Measurements from ENCODE around the gene DNM3. TPM values are rescaled to one million over a fixed set of nuclear protein-coding genes. Genes with fewer than 3 reads are reported as not detected.
A peak's percentile ranks its signal among the peaks of the same experiment; 100 is the strongest.

Gene DNM3
- total and polyA plus RNA-seq, 2 experiments from 2014 or later = 5.2 to 12.2 TPM

DNA sequence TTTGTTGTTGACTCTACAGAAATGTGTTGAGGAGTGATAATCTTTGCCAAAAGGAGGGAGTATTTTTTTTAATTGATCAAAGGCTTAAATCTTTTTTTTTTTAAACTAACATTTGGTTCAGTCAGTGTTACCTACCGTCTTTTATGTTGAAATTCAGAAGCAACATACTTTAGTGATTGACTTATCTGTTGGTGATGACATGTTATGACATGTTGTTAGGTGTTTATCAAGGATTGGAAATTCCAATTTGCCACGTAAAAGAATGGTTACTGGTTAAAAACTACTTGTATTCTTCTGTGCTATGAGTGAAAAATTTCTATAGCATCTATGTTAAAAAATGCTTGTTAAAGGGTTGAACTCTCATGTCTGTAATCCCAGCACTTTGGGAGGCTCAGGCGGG, 61.2 kb downstream of the DNM3 start:
- H3K36me3 Mint-ChIP-seq (ENCODE audit: low read depth) = no peaks in the 10 kb centered on the region; the same call in 2 of the 3 replicates
- Histone ChIP-seq H3K79me2 (replicated peaks; ENCODE audit: insufficient read depth) (no peaks in the 10 kb centered on the region), H4K20me1 (replicated peaks; ENCODE audit: insufficient read depth) (no peaks in the 10 kb centered on the region), H3K27me3 (ENCODE audit: insufficient read depth) (no peaks in the 10 kb centered on the region), H3K36me3 (ENCODE audit: insufficient read depth) (no peaks in the 10 kb centered on the region), H3K27ac (ENCODE audit: low read depth) (no peak overlapping the region), H3K9me2 (ENCODE audit: insufficient read depth) (no peaks in the 10 kb centered on the region; the same call in 1 of the 2 replicates), H3K4me3 (no peak overlapping the region), H2AFZ (no peak overlapping the region), H3F3A (replicated peaks; ENCODE audit: low read depth) (no peaks in the 10 kb centered on the region), H3K4me2 (no peak overlapping the region), H3K4me1 (ENCODE audit: insufficient read depth) (peaks cover 21% of the 10 kb centered on the region; the same call in 1 of the 2 replicates)
- no peaks in the 10 kb centered on the region for H3K9me3 Mint-ChIP-seq
- no peak overlapping the region for H3K27ac Mint-ChIP-seq
- H3K4me1 Mint-ChIP-seq = peaks cover 26% of the 10 kb centered on the region
- no peak for ATAC-seq
- H3K4me3 Mint-ChIP-seq = no peak overlapping the region
- TF ChIP-seq JUNB (IDR thresholded peaks at IDR 0.05; ENCODE audit: unreplicated experiment) (no peak), POLR2AphosphoS5 (IDR thresholded peaks at IDR 0.05; ENCODE audit: low read depth) (no peak), EZH2phosphoT487 (IDR thresholded peaks at IDR 0.05; ENCODE audit: unreplicated experiment) (no peak)
- TF ChIP-seq, protein P1, sequence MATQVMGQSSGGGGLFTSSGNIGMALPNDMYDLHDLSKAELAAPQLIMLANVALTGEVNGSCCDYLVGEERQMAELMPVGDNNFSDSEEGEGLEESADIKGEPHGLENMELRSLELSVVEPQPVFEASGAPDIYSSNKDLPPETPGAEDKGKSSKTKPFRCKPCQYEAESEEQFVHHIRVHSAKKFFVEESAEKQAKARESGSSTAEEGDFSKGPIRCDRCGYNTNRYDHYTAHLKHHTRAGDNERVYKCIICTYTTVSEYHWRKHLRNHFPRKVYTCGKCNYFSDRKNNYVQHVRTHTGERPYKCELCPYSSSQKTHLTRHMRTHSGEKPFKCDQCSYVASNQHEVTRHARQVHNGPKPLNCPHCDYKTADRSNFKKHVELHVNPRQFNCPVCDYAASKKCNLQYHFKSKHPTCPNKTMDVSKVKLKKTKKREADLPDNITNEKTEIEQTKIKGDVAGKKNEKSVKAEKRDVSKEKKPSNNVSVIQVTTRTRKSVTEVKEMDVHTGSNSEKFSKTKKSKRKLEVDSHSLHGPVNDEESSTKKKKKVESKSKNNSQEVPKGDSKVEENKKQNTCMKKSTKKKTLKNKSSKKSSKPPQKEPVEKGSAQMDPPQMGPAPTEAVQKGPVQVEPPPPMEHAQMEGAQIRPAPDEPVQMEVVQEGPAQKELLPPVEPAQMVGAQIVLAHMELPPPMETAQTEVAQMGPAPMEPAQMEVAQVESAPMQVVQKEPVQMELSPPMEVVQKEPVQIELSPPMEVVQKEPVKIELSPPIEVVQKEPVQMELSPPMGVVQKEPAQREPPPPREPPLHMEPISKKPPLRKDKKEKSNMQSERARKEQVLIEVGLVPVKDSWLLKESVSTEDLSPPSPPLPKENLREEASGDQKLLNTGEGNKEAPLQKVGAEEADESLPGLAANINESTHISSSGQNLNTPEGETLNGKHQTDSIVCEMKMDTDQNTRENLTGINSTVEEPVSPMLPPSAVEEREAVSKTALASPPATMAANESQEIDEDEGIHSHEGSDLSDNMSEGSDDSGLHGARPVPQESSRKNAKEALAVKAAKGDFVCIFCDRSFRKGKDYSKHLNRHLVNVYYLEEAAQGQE (IDR thresholded peaks at IDR 0.05; ENCODE audit: unreplicated experiment) = no peak
- peaks cover 7% of the 10 kb centered on the region for H3K27me3 Mint-ChIP-seq (ENCODE audit: insufficient read depth, low read depth, poor library complexity)
- no peak for DNase-seq (ENCODE audit: low spot score)

DNA sequence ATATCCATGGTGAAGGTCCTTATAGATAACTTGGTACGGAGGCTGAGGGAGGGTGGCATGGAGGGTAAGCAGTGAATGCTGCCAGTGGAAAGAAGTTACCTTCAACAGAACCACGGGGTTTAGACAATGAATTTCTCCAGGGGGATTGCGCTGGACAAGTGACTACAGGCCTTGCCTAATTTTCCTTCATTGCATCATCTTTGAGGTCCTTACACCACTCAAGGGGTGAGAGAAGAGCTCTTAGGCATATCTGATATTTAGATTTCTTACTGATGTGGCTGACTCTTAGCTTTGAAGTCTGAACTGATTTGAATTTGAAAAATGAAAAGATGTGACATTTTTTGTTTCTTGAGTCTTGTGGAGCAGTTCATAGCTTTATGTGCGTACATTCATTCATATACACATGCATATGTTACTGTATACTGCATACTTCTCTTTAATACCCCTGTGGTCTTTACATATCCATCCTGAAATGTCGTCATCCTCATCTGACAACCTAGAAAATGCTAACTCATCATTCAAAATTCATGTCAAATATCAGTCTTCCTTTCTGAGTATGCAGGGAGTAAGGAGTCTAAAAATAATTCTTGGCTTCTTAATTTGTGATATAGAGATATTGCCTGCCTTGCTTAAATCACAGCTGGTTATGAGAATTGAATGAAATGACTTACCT, 63.6 kb downstream of the DNM3 start:
- Histone ChIP-seq H3K79me2 (replicated peaks; ENCODE audit: insufficient read depth) (no peaks in the 10 kb centered on the region), H3K4me3 (no peak overlapping the region), H3K27ac (ENCODE audit: low read depth) (no peak overlapping the region), H3K27me3 (ENCODE audit: insufficient read depth) (no peaks in the 10 kb centered on the region), H3F3A (replicated peaks; ENCODE audit: low read depth) (no peaks in the 10 kb centered on the region; the same call in 1 of the 2 replicates), H3K9me2 (ENCODE audit: insufficient read depth) (no peaks in the 10 kb centered on the region; the same call in 1 of the 2 replicates), H2AFZ (no peak overlapping the region), H3K36me3 (ENCODE audit: insufficient read depth) (no peaks in the 10 kb centered on the region), H3K4me2 (no peak overlapping the region), H4K20me1 (replicated peaks; ENCODE audit: insufficient read depth) (no peaks in the 10 kb centered on the region), H3K4me1 (ENCODE audit: insufficient read depth) (peaks cover 28% of the 10 kb centered on the region)
- H3K9me3 Mint-ChIP-seq = no peaks in the 10 kb centered on the region
- peak overlapping the region; percentile 45 for H3K27ac Mint-ChIP-seq
- H3K4me3 Mint-ChIP-seq = no peak overlapping the region
- H3K4me1 Mint-ChIP-seq = peaks cover 25% of the 10 kb centered on the region
- no peak for DNase-seq (ENCODE audit: low spot score)
- no peaks in the 10 kb centered on the region; the same call in 2 of the 3 replicates for H3K36me3 Mint-ChIP-seq (ENCODE audit: low read depth)
- H3K27me3 Mint-ChIP-seq (ENCODE audit: insufficient read depth, low read depth, poor library complexity) = peaks cover 7% of the 10 kb centered on the region
- no peak for ATAC-seq
- no peak for TF ChIP-seq ZNF331 (CRISPR knock-in tag; IDR thresholded peaks at IDR 0.05; ENCODE audit: low read depth)
- no peak for TF ChIP-seq JUNB (IDR thresholded peaks at IDR 0.05; ENCODE audit: unreplicated experiment)
- TF ChIP-seq CREB1 (CRISPR knock-in tag; IDR thresholded peaks at IDR 0.05; ENCODE audit: low read depth) = no peak
- TF ChIP-seq EZH2phosphoT487 (IDR thresholded peaks at IDR 0.05; ENCODE audit: unreplicated experiment) = no peak
- no peak for TF ChIP-seq EZH2 (IDR thresholded peaks at IDR 0.05; ENCODE audit: low read depth, unreplicated experiment)
- TF ChIP-seq, protein P1 (IDR thresholded peaks at IDR 0.05; ENCODE audit: unreplicated experiment) = no peak
- no peak for TF ChIP-seq POLR2AphosphoS5 (IDR thresholded peaks at IDR 0.05; ENCODE audit: low read depth)
- TF ChIP-seq STAT1 (IDR thresholded peaks at IDR 0.05; ENCODE audit: unreplicated experiment) = no peak
- TF ChIP-seq, protein P2, sequence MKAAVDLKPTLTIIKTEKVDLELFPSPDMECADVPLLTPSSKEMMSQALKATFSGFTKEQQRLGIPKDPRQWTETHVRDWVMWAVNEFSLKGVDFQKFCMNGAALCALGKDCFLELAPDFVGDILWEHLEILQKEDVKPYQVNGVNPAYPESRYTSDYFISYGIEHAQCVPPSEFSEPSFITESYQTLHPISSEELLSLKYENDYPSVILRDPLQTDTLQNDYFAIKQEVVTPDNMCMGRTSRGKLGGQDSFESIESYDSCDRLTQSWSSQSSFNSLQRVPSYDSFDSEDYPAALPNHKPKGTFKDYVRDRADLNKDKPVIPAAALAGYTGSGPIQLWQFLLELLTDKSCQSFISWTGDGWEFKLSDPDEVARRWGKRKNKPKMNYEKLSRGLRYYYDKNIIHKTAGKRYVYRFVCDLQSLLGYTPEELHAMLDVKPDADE (IDR thresholded peaks at IDR 0.05) = no peak
- TF ChIP-seq ZNF114 (CRISPR knock-in tag; IDR thresholded peaks at IDR 0.05) = no peak
- no peak for TF ChIP-seq NANOG (IDR thresholded peaks at IDR 0.05; ENCODE audit: borderline replicate concordance)
